Measurements from ENCODE around the gene LRP5. TPM values are rescaled to one million over a fixed set of nuclear protein-coding genes. Genes with fewer than 3 reads are reported as not detected.

Gene LRP5
- total RNA-seq, 1 experiment from 2014 or later = 48.8 TPM

- TF ChIP-seq ZNF425 (CRISPR knock-in tag; conservative IDR thresholded peaks at IDR 0.05) = no peak
- TF ChIP-seq, protein P1, sequence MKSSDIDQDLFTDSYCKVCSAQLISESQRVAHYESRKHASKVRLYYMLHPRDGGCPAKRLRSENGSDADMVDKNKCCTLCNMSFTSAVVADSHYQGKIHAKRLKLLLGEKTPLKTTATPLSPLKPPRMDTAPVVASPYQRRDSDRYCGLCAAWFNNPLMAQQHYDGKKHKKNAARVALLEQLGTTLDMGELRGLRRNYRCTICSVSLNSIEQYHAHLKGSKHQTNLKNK (CRISPR knock-in tag; IDR thresholded peaks at IDR 0.05) = no peak
- no peak for TF ChIP-seq MXD4 (CRISPR knock-in tag; IDR thresholded peaks at IDR 0.05; ENCODE audit: borderline replicate concordance)
- TF ChIP-seq, protein P2, sequence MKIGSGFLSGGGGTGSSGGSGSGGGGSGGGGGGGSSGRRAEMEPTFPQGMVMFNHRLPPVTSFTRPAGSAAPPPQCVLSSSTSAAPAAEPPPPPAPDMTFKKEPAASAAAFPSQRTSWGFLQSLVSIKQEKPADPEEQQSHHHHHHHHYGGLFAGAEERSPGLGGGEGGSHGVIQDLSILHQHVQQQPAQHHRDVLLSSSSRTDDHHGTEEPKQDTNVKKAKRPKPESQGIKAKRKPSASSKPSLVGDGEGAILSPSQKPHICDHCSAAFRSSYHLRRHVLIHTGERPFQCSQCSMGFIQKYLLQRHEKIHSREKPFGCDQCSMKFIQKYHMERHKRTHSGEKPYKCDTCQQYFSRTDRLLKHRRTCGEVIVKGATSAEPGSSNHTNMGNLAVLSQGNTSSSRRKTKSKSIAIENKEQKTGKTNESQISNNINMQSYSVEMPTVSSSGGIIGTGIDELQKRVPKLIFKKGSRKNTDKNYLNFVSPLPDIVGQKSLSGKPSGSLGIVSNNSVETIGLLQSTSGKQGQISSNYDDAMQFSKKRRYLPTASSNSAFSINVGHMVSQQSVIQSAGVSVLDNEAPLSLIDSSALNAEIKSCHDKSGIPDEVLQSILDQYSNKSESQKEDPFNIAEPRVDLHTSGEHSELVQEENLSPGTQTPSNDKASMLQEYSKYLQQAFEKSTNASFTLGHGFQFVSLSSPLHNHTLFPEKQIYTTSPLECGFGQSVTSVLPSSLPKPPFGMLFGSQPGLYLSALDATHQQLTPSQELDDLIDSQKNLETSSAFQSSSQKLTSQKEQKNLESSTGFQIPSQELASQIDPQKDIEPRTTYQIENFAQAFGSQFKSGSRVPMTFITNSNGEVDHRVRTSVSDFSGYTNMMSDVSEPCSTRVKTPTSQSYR (CRISPR knock-in tag; IDR thresholded peaks at IDR 0.05) = no peak
- TF ChIP-seq, protein P3, sequence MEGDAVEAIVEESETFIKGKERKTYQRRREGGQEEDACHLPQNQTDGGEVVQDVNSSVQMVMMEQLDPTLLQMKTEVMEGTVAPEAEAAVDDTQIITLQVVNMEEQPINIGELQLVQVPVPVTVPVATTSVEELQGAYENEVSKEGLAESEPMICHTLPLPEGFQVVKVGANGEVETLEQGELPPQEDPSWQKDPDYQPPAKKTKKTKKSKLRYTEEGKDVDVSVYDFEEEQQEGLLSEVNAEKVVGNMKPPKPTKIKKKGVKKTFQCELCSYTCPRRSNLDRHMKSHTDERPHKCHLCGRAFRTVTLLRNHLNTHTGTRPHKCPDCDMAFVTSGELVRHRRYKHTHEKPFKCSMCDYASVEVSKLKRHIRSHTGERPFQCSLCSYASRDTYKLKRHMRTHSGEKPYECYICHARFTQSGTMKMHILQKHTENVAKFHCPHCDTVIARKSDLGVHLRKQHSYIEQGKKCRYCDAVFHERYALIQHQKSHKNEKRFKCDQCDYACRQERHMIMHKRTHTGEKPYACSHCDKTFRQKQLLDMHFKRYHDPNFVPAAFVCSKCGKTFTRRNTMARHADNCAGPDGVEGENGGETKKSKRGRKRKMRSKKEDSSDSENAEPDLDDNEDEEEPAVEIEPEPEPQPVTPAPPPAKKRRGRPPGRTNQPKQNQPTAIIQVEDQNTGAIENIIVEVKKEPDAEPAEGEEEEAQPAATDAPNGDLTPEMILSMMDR (IDR thresholded peaks at IDR 0.05) = no peak
- no peak for TF ChIP-seq PREB (CRISPR knock-in tag; IDR thresholded peaks at IDR 0.05; ENCODE audit: borderline replicate concordance)
- TF ChIP-seq, protein P4, sequence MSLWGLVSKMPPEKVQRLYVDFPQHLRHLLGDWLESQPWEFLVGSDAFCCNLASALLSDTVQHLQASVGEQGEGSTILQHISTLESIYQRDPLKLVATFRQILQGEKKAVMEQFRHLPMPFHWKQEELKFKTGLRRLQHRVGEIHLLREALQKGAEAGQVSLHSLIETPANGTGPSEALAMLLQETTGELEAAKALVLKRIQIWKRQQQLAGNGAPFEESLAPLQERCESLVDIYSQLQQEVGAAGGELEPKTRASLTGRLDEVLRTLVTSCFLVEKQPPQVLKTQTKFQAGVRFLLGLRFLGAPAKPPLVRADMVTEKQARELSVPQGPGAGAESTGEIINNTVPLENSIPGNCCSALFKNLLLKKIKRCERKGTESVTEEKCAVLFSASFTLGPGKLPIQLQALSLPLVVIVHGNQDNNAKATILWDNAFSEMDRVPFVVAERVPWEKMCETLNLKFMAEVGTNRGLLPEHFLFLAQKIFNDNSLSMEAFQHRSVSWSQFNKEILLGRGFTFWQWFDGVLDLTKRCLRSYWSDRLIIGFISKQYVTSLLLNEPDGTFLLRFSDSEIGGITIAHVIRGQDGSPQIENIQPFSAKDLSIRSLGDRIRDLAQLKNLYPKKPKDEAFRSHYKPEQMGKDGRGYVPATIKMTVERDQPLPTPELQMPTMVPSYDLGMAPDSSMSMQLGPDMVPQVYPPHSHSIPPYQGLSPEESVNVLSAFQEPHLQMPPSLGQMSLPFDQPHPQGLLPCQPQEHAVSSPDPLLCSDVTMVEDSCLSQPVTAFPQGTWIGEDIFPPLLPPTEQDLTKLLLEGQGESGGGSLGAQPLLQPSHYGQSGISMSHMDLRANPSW (CRISPR knock-in tag; conservative IDR thresholded peaks at IDR 0.05; ENCODE audit: low read depth) = no peak
Measured at GRCh38 chr11:68271023-68271780, 41.2 kb upstream of the LRP5 start (continued).

DNA sequence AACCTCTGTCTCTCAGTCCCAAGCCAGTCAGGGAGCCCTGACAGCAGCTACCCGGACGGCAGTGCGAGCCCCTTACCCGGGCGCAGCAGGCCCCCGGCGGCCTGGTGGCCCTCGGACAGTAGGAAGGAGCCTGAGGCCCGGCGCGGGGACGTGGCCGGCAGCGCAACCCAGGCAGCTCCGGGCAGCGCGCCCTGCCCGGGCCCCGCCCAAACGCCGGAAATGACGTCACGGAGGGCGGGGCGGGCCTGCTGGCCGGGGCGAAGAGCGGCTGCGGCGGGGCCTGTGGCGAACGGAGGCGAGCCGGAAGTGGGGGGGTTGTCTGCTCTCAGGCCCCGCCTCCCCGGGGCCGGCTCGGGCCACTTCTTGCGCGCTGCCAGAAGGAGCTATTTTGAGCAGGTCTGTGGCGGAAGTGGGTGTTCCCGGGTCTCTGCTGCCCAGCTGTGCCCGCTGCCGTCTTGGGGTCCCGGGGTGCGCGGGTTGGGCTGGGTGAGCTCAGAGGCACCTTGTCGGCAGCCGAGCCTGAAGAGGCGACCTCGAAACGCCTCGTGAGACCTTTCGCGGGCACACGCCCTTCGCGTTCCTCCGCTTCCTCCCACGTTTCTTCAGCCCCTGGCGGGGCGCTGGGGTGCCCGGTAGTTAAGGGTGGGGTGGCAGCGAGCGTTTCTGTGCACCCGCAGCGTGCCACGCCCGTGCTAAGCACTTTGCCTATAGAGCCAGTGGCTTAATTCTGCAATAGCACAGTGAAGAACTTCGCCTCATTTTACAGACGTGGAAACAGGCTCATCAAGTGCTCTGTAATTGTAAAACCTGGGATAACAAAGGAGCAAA, 40.4 kb upstream of the LRP5 start, which contains the start of gene C11orf24:
TSS of gene C11orf24 (minus strand) at position 193 of the 828 bp plus-strand sequence. CDS start 8,206 bp downstream, outside the sequence.
- ChIA-PET CTCF (interaction anchor here (0.5 to 3.9 kb wide), 13 partner anchors 13 to 526 kb away, joined by 3 to 26 read pairs (median 3); no protein-coding TSS in a partner anchor), POLR2A (interaction anchor here (0.6 to 1.3 kb wide), 11 partner anchors 12 to 148 kb away, joined by 3 to 4 read pairs (median 3); no protein-coding TSS in a partner anchor)
- peak; percentile 92 for ATAC-seq
- Mint-ChIP-seq H3K27me3 (ENCODE audit: low read depth) (no peaks in the 10 kb centered on the region), H3K4me1 (peaks cover 21% of the 10 kb centered on the region), H3K36me3 (peaks cover 10% of the 10 kb centered on the region; the same call in 1 of the 2 replicates), H3K4me3 (peak within 1 kb of the TSS; percentile 98), H3K9me3 (no peaks in the 10 kb centered on the region), H3K27ac (peak within 1 kb of the TSS; percentile 99)
- DNase-seq (ENCODE audit: low spot score) = peak; percentile 93
- TF ChIP-seq, protein P5, sequence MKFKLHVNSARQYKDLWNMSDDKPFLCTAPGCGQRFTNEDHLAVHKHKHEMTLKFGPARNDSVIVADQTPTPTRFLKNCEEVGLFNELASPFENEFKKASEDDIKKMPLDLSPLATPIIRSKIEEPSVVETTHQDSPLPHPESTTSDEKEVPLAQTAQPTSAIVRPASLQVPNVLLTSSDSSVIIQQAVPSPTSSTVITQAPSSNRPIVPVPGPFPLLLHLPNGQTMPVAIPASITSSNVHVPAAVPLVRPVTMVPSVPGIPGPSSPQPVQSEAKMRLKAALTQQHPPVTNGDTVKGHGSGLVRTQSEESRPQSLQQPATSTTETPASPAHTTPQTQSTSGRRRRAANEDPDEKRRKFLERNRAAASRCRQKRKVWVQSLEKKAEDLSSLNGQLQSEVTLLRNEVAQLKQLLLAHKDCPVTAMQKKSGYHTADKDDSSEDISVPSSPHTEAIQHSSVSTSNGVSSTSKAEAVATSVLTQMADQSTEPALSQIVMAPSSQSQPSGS (CRISPR knock-in tag; IDR thresholded peaks at IDR 0.05; ENCODE audit: borderline replicate concordance, low read depth) = no peak
- TF ChIP-seq RORB (CRISPR knock-in tag; IDR thresholded peaks at IDR 0.05) = no peak
- TF ChIP-seq RELA (CRISPR knock-in tag; IDR thresholded peaks at IDR 0.05; ENCODE audit: borderline replicate concordance) = no peak
- TF ChIP-seq, protein P1 (CRISPR knock-in tag; IDR thresholded peaks at IDR 0.05) = no peak
- no peak for TF ChIP-seq NR2C2 (CRISPR knock-in tag; IDR thresholded peaks at IDR 0.05)
- TF ChIP-seq, protein P6, sequence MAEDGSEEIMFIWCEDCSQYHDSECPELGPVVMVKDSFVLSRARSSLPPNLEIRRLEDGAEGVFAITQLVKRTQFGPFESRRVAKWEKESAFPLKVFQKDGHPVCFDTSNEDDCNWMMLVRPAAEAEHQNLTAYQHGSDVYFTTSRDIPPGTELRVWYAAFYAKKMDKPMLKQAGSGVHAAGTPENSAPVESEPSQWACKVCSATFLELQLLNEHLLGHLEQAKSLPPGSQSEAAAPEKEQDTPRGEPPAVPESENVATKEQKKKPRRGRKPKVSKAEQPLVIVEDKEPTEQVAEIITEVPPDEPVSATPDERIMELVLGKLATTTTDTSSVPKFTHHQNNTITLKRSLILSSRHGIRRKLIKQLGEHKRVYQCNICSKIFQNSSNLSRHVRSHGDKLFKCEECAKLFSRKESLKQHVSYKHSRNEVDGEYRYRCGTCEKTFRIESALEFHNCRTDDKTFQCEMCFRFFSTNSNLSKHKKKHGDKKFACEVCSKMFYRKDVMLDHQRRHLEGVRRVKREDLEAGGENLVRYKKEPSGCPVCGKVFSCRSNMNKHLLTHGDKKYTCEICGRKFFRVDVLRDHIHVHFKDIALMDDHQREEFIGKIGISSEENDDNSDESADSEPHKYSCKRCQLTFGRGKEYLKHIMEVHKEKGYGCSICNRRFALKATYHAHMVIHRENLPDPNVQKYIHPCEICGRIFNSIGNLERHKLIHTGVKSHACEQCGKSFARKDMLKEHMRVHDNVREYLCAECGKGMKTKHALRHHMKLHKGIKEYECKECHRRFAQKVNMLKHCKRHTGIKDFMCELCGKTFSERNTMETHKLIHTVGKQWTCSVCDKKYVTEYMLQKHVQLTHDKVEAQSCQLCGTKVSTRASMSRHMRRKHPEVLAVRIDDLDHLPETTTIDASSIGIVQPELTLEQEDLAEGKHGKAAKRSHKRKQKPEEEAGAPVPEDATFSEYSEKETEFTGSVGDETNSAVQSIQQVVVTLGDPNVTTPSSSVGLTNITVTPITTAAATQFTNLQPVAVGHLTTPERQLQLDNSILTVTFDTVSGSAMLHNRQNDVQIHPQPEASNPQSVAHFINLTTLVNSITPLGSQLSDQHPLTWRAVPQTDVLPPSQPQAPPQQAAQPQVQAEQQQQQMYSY (CRISPR knock-in tag; IDR thresholded peaks at IDR 0.05) = no peak
- no peak for TF ChIP-seq ZNF396 (CRISPR knock-in tag; IDR thresholded peaks at IDR 0.05; ENCODE audit: borderline replicate concordance)
- no peak for TF ChIP-seq ATF1 (CRISPR knock-in tag; IDR thresholded peaks at IDR 0.05)

Data from WTC11 (cell line).